ENCODE data around the gene FRMD4B.

DNA sequence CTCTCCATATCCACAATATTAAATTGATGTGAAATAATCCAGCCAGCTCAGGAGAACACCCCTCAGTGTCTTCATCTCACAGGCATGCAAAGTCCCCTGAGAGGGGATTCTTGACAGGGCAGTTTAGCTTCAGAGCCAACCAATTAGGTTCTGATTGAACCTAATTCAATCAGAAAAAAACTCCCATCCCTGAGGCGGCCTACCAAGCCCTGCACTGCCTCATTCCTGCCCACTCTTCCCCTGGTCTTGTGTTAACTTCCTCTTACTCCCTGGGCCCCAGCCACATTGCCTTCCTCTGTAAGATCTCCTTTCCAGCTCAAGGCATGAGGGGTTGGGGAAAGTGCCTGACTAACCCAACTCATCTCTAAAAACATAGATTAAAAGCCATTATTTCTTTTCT is 46.1 kb downstream of the FRMD4B start:
- TF ChIP-seq, protein P1, sequence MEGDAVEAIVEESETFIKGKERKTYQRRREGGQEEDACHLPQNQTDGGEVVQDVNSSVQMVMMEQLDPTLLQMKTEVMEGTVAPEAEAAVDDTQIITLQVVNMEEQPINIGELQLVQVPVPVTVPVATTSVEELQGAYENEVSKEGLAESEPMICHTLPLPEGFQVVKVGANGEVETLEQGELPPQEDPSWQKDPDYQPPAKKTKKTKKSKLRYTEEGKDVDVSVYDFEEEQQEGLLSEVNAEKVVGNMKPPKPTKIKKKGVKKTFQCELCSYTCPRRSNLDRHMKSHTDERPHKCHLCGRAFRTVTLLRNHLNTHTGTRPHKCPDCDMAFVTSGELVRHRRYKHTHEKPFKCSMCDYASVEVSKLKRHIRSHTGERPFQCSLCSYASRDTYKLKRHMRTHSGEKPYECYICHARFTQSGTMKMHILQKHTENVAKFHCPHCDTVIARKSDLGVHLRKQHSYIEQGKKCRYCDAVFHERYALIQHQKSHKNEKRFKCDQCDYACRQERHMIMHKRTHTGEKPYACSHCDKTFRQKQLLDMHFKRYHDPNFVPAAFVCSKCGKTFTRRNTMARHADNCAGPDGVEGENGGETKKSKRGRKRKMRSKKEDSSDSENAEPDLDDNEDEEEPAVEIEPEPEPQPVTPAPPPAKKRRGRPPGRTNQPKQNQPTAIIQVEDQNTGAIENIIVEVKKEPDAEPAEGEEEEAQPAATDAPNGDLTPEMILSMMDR (IDR thresholded peaks at IDR 0.05), result no peak
- no peak for TF ChIP-seq POLR2A (IDR thresholded peaks at IDR 0.05)
- TF ChIP-seq EP300 (IDR thresholded peaks at IDR 0.05), result no peak

Measured in ovary (tissue), 3 donors.